IgD-negative memory B cell (primary cell): ENCODE measurements around the gene ZNF727. TPM values are rescaled to one million over a fixed set of nuclear protein-coding genes. Genes with fewer than 3 reads are reported as not detected.
"Not testable (repeated sequence)": the region's sequence is repeated elsewhere in the genome, so short reads cannot be mapped to it uniquely, and the experiment has no call there.

Experiments used
- H3K27ac Mint-ChIP-seq, 3 donors: one replicate each; pipeline ENCODE4 v1.8.0; 2020 to 2022; ENCODE audit warnings: mild to moderate bottlenecking in 3 of 3, mixed read lengths in 3 of 3, moderate library complexity in 1 of 3
- H3K27me3 Mint-ChIP-seq: one replicate; pipeline ENCODE4 v1.8.0; 2021; ENCODE audit warnings: mixed read lengths
- H3K36me3 Mint-ChIP-seq: one replicate; pipeline ENCODE4 v1.8.0; 2020; ENCODE audit warnings: mild to moderate bottlenecking, mixed read lengths
- H3K4me1 Mint-ChIP-seq, 3 donors: one replicate each; pipeline ENCODE4 v1.8.0; 2020 to 2022; ENCODE audit warnings: mixed read lengths in 3 of 3, mild to moderate bottlenecking in 1 of 3
- H3K4me3 Mint-ChIP-seq, 4 donors: one replicate each; pipeline ENCODE4 v1.8.0; 2020 to 2022; ENCODE audit warnings: mild to moderate bottlenecking in 4 of 4, mixed read lengths in 4 of 4, moderate library complexity in 3 of 4
- H3K9me3 Mint-ChIP-seq, 3 donors: one replicate each; pipeline ENCODE4 v1.8.0; 2020 to 2021; ENCODE audit warnings: mixed read lengths in 3 of 3, mild to moderate bottlenecking in 1 of 3
- polyA plus RNA-seq: library from polyadenylated mRNA; unstranded; fragments of 300-500 nt; fragmentation: Illumina TruSeq; gene quantifications from one replicate; pipeline ENCODE4 v1.2.3, GENCODE V29; 2021

ZNF727 gene
- polyA plus RNA-seq = not detected

DNA sequence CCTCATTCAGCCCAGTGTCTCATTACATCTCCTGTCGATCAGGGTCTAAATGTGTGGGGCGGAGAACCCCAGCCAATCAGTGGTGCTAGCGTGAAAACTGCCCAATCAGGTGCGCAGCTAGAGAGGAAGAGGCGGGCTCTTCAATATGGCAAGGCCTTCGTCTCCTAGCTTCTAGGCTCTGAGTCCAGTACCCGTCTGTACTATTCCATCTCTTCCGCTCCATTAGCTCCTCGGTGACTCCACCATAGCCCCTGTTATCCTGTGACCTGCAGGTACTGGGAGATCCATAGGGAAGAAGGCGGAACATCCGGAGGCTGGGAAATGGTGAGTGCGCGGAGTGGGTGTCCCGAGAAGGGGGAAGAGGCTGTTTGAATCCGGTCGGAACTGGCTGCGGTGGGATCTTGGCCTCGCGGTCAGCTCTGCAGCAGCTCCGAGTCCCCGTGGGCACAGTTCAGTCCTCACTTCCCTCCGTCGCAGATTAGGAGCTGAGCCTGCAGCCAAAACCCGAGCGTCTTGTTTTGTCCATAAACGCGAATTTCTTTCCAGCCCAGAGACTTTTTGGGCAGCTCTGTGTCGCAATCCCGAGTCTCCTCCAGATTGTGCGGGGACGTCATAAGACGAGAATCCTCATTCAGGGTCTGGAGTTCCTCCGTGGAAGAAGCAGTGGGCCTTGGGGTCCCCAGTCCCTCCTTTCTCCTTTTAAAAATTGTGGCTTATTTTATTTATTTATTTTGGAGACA, at the start of gene ZNF727:
Gene ZNF727, plus strand, starts transcription at position 134 of the 740 bp plus-strand sequence. Its CDS starts 188 bp downstream, at position 322.
- Mint-ChIP-seq H3K4me3 (peak within 1 kb of the TSS in 3 of 4 donors; percentile 37 to 65 (median 57)), H3K4me1 (peaks cover 0 to 2% (median 0%) of the 10 kb centered on the region in 3 donors), H3K36me3 (peaks cover 2% of the 10 kb centered on the region), H3K27ac (peak within 1 kb of the TSS in 1 of 3 donors; percentile 57), H3K9me3 (peaks cover 7 to 12% (median 7%) of the 10 kb centered on the region in 3 donors), H3K27me3 (no peaks in the 10 kb centered on the region)

DNA sequence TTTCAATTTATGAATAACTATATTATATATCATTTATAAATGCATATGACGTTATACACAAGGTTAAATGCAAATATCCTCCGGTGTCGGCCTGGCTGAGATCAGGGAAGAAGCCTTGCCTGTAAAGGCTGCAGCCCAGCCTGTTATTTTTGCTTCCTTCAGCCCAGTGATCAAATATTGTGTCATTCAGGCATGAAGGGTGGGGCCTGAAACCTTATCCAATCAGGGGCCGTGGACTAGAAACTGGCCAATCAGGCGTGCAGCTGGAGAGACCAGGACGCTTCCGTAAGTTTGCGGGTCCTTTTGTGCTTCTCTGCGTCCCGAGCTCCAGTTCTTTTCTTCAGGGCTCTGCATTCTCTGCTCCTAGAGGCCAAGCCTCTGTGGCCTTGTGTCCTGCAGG, 46.7 kb upstream of the ZNF727 start, which contains the start of gene ZNF722:
Gene ZNF722, plus strand, starts transcription at position 301 of the 400 bp plus-strand sequence. CDS start 113 bp downstream, outside the sequence.
- Mint-ChIP-seq H3K4me1 (no peaks in the 10 kb centered on the region), H3K27ac (no peak within 1 kb of the TSS), H3K36me3 (no peaks in the 10 kb centered on the region), H3K4me3 (no peak within 1 kb of the TSS), H3K27me3 (no peaks in the 10 kb centered on the region), H3K9me3 (peaks cover 3 to 11% (median 9%) of the 10 kb centered on the region in 3 donors)

DNA sequence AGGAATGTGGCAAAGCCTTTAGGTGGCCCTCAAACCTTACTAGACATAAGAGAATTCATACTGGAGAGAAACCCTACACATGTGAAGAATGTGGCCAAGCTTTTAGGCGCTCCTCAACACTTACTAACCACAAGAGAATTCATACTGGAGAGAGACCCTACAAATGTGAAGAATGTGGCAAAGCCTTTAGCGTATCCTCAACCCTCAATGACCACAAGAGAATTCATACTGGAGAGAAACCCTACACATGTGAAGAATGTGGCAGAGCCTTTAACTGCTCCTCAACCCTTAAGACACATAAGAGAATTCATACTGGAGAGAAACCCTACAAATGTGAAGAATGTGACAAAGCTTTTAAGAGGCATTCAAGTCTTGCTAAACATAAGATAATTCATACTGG, 29.7 kb upstream of the ZNF727 start:
- not testable (repeated sequence) for H3K36me3 Mint-ChIP-seq

DNA sequence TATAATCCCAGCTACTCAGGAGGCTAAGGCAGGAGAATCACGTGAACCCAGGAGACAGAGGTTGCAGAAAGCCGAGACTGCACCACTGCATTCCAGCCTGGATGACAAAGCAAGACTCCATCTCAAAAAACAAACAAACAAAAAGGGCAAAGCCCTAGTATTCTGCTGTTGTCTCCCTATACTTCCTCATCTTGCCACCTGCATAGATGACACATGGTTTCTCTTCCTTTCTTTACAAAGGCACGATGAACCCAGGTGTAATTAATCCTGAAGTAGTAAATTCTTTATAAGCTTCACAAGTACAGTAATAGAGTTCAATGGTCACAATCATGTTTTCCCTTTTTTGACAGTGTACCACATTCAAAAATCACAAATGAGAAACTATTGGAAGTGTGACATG, 9.8 kb upstream of the ZNF727 start:
- peaks cover 9 to 45% (median 18%) of the 10 kb centered on the region in 3 donors for H3K9me3 Mint-ChIP-seq
- no peak overlapping the region for H3K27ac Mint-ChIP-seq
- H3K27me3 Mint-ChIP-seq = no peaks in the 10 kb centered on the region
- peaks cover 0 to 2% (median 0%) of the 10 kb centered on the region in 3 donors for H3K4me1 Mint-ChIP-seq
- H3K4me3 Mint-ChIP-seq = no peak overlapping the region
- H3K36me3 Mint-ChIP-seq = peaks cover 1% of the 10 kb centered on the region

More for the DNA sequence above, 29.7 kb upstream of the ZNF727 start:
- Mint-ChIP-seq H3K4me3 (peak overlapping the region in 1 of 4 donors; percentile 30), H3K9me3 (peaks cover 6 to 43% (median 26%) of the 10 kb centered on the region in 3 donors)
- not testable (repeated sequence) for H3K27me3 Mint-ChIP-seq, H3K27ac Mint-ChIP-seq, H3K4me1 Mint-ChIP-seq

DNA sequence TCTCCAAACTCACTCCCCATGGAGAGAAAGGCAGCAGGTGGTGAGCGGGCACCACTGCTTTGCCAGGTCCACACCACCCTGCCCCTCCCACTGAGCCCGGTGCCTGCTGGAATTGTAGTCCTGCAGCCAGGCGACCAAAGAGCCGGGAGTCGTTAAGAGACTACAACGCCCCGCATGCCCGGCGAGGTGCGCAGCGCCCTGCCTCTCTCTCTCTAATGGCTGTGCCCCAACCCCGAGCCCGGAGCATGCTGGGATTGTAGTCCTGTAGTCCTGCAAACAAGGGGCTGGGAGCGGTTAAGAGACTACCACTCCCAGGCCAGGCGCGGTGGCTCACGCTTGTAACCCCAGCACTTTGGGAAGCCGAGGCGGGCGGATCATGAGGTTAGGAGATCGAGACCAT, 8.1 kb upstream of the ZNF727 start:
- peaks cover 9 to 38% (median 11%) of the 10 kb centered on the region in 3 donors for H3K9me3 Mint-ChIP-seq
- H3K4me1 Mint-ChIP-seq = peaks cover 0 to 2% (median 0%) of the 10 kb centered on the region in 3 donors
- H3K27me3 Mint-ChIP-seq = no peaks in the 10 kb centered on the region
- H3K4me3 Mint-ChIP-seq = no peak overlapping the region
- H3K27ac Mint-ChIP-seq = no peak overlapping the region
- peaks cover 3% of the 10 kb centered on the region for H3K36me3 Mint-ChIP-seq

DNA sequence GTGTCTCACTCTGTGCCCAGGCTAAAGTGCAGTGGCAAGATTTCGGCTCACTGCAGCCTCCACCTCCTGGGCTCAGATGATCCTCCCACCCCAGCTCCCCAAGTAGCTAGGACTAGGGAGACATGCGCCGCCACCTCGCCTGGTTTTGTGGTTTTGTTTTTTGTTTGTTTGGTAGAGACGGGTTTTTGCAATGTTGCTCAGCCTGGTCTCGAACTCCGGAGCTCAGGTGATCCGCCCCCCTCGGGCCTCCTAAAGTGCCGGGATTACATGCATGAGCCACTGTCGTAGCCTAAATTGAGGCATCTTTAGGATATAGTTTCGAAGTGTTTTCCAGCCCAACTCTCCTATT, 781 bp downstream of the ZNF727 start:
- Mint-ChIP-seq H3K27ac (no peak overlapping the region), H3K27me3 (no peaks in the 10 kb centered on the region), H3K9me3 (peaks cover 7 to 12% (median 7%) of the 10 kb centered on the region in 3 donors), H3K4me1 (peaks cover 0 to 2% (median 0%) of the 10 kb centered on the region in 3 donors), H3K4me3 (peak overlapping the region in 3 of 4 donors; percentile 18 to 37 (median 32)), H3K36me3 (peaks cover 2% of the 10 kb centered on the region)

DNA sequence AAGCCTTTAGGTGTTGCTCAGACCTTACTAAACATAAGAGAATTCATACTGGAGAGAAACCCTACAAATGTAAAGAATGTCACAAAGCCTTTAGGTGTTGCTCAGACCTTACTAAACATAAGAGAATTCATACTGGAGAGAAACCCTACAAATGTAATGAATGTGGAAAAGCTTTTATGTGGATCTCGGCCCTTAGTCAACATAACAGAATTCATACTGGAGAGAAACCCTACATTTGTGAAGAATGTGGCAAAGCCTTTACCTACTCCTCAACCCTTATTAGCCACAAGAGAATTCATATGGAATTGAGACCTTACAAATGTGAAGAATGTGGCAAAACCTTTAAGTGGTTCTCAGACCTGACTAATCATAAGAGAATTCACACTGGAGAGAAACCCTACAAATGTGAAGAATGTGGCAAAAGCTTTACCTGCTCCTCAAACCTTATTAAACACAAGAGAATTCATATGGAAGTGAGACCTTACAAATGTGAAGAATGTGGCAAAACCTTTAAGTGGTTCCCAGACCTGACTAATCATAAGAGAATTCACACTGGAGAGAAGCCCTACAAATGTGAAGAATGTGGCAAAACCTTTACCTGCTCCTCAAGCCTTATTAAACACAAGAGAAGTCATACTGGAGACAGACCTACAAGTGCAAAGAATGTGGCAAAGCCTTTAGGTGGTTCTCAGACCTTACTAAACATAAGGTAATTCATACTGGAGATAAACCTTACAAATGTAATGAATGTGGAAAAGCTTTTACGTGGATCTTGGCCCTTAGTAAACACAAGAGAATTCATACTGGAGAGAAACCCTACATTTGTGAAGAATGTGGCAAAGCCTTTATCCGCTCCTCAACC, 32.8 kb downstream of the ZNF727 start:
- H3K36me3 Mint-ChIP-seq, H3K4me1 Mint-ChIP-seq, H3K27me3 Mint-ChIP-seq, H3K4me3 Mint-ChIP-seq, H3K27ac Mint-ChIP-seq: not testable (repeated sequence)
- peaks cover 14 to 61% (median 35%) of the 10 kb centered on the region in 3 donors for H3K9me3 Mint-ChIP-seq

DNA sequence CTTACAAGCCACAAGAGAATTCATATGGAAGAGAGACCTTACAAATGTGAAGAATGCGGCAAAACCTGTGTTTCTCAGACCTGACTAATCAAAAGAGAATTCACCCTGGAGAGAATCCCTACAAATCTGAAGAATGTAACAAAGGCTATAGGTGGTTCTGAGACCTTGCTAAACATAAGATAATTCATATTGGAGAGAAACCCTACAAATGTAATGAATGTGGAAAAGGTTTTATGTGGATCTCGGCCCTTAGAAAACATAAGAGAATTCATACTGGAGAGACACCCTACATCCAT, 33.4 kb downstream of the ZNF727 start:
- Mint-ChIP-seq H3K9me3 (peaks cover 14 to 55% (median 32%) of the 10 kb centered on the region in 3 donors), H3K27ac (no peak overlapping the region), H3K4me3 (no peak overlapping the region), H3K36me3 (no peaks in the 10 kb centered on the region), H3K27me3 (no peaks in the 10 kb centered on the region), H3K4me1 (no peaks in the 10 kb centered on the region)

DNA sequence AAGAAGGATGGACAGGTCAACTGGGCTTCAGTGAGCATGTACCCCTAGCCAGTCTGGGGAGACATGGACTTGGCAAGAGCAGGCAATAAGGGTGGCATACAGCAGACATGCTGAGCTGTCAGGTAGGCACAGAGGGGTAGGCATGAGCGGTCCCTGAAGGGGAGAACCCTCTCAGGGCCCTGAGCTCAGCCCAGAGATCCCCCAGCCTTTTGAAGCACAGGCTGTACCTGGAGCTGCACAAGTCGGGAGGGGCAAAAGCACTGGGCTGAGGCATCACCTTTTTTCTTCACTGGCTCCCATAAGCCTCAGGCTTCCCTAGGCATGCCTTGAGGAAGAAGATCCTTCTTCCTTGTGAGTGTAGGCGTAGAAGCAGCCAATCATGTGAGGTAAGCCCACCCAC, 42.3 kb downstream of the ZNF727 start:
- Mint-ChIP-seq H3K27ac (no peak overlapping the region), H3K36me3 (no peaks in the 10 kb centered on the region), H3K9me3 (peaks cover 10 to 16% (median 11%) of the 10 kb centered on the region in 3 donors), H3K27me3 (no peaks in the 10 kb centered on the region), H3K4me1 (no peaks in the 10 kb centered on the region), H3K4me3 (no peak overlapping the region)

DNA sequence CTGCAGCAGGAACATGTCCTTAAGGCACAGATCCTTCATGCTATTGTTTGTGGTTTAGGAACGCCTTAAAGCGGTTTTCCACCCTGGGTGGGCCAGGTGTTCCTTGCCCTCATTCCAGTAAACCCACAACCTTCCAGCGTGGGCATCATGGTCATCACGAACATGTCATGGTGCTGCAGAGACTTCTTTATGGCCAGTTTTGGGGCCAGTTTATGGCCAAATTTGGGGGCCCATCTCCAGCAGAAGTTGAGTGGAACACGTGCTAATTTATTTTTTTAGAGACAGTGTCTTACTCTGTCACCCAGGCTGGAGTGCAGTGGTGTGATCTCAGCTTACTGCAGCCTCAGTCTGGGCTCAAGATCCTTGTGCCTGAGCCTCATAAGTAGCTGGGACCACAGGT, 43.6 kb downstream of the ZNF727 start:
- not testable (repeated sequence) for H3K27ac Mint-ChIP-seq, H3K4me1 Mint-ChIP-seq, H3K27me3 Mint-ChIP-seq, H3K36me3 Mint-ChIP-seq
- peak overlapping the region in 1 of 4 donors; percentile 9 for H3K4me3 Mint-ChIP-seq
- peaks cover 10 to 18% (median 13%) of the 10 kb centered on the region in 3 donors for H3K9me3 Mint-ChIP-seq

Other genes starting within 250 kb of the ZNF727 start
- gene ZNF722, start 46.6 kb upstream of the ZNF727 start, polyA plus RNA-seq = not detected
- not detected for gene ZNF735, start 161.8 kb downstream of the ZNF727 start, polyA plus RNA-seq
- not detected for gene ZNF679, start 183.0 kb downstream of the ZNF727 start, polyA plus RNA-seq